Keratinocyte (primary cell): ENCODE data around the gene TP63. TPM values are rescaled to one million over a fixed set of nuclear protein-coding genes. Genes with fewer than 3 reads are reported as not detected.

ENCODE experiments used
- DNase-seq: peaks from one replicate; pipeline ENCODE4 v3.0.0-alpha.2; 2011; ENCODE audit warnings: low read depth, missing footprints, low spot score
- FAIRE-seq: peaks from 2 replicates; lab custom pipeline; 2011; peaks lifted over from hg19 to GRCh38; lab: Jason Lieb, UNC
- H2AFZ ChIP-seq: 2 replicates; pipeline ENCODE4 v1.6.0; 2012; ENCODE audit warnings: low read length, control low read depth, inconsistent platforms; ENCODE audit not compliant: control insufficient read depth
- H3K27ac ChIP-seq: 2 replicates; pipeline ENCODE4 v1.5.1; 2011; ENCODE audit warnings: low read length; ENCODE audit not compliant: control insufficient read depth, insufficient read depth
- H3K27me3 ChIP-seq: 3 replicates; pipeline ENCODE4 v1.6.0; 2011; ENCODE audit warnings: low read length; ENCODE audit not compliant: control insufficient read depth, insufficient read depth; ENCODE audit errors: extremely low read depth
- H3K36me3 ChIP-seq, 2 experiments: 2 replicates in 1 of 2; 3 replicates in 1 of 2; pipeline ENCODE4 v1.5.1; 2011; ENCODE audit warnings: low read length in 2 of 2, mild to moderate bottlenecking in 1 of 2; ENCODE audit not compliant: control insufficient read depth in 2 of 2, insufficient read depth in 2 of 2; ENCODE audit errors: extremely low read depth in 1 of 2
- H3K4me1 ChIP-seq: 3 replicates; pipeline ENCODE4 v1.5.1; 2011; ENCODE audit warnings: low read length; ENCODE audit not compliant: control insufficient read depth, insufficient read depth; ENCODE audit errors: extremely low read depth
- H3K4me2 ChIP-seq: 3 replicates; pipeline ENCODE4 v1.6.0; 2011; ENCODE audit warnings: low read depth, low read length; ENCODE audit not compliant: control insufficient read depth, insufficient read depth; ENCODE audit errors: extremely low read depth
- H3K4me3 ChIP-seq, 3 experiments: fragments of 200-600 bp in 1 of 3; sonication (generic) in 1 of 3; 2 replicates in 2 of 3; 3 replicates in 1 of 3; pipeline ENCODE4 v1.5.1; 2011 to 2016; ENCODE audit warnings: low read length in 3 of 3, mild to moderate bottlenecking in 3 of 3, control low read depth in 2 of 3, inconsistent platforms in 1 of 3, low read depth in 1 of 3, mixed read lengths in 1 of 3, mixed run types in 1 of 3, moderate library complexity in 1 of 3; ENCODE audit not compliant: control insufficient read depth in 2 of 3, insufficient read depth in 2 of 3; ENCODE audit errors: extremely low read depth in 1 of 3
- H3K79me2 ChIP-seq: 2 replicates; pipeline ENCODE4 v1.6.0; 2012; ENCODE audit warnings: low read length; ENCODE audit not compliant: control insufficient read depth, insufficient read depth
- H3K9ac ChIP-seq: 3 replicates; pipeline ENCODE4 v1.6.0; 2011; ENCODE audit warnings: low read length; ENCODE audit not compliant: control insufficient read depth, insufficient read depth; ENCODE audit errors: extremely low read depth
- H3K9me1 ChIP-seq: 3 replicates; pipeline ENCODE4 v1.6.0; 2011; ENCODE audit warnings: low read length; ENCODE audit not compliant: control insufficient read depth, insufficient read depth; ENCODE audit errors: extremely low read depth
- H3K9me3 ChIP-seq: 2 replicates; pipeline ENCODE4 v1.5.1; 2012; ENCODE audit warnings: low read depth, low read length; ENCODE audit not compliant: control insufficient read depth
- H4K20me1 ChIP-seq: 3 replicates; pipeline ENCODE4 v1.6.0; 2011; ENCODE audit warnings: low read length; ENCODE audit not compliant: control insufficient read depth, insufficient read depth; ENCODE audit errors: extremely low read depth
- EZH2 ChIP-seq: IDR thresholded peaks from one replicate; pipeline ENCODE4 v1.6.1; 2012; ENCODE audit warnings: inconsistent platforms, mild to moderate bottlenecking, low read length, moderate library complexity
- dilution Hi-C: fragments of 300-500 bp; cut with MboI; formaldehyde crosslinking; loops from one replicate; pipeline ENCODE4 v1.7.0; 2020; ENCODE audit warnings: low sequenced_read_pairs; ENCODE audit not compliant: extremely low pct_ligation_motif_present
- polyA plus RNA-seq, 5 experiments: library from polyadenylated mRNA; depleted of rRNA in 3 of 5; stranded (reverse) in 3 of 5; stranded (forward) in 1 of 5; unstranded in 1 of 5; fragments of >200 nt; gene quantifications; 1 replicate in 1 of 5; 2 replicates in 3 of 5; 3 replicates in 1 of 5; pipeline versions ENCODE4 v1.2.1 to v1.2.3, GENCODE V29; 2011 to 2012; ENCODE audit warnings: missing spikeins in 2 of 5, low read depth in 1 of 5, low replicate concordance in 1 of 5
- TF ChIP-seq, protein P1 (sequence below), 3 experiments: IDR thresholded peaks in 1 of 3; conservative IDR thresholded peaks in 1 of 3; optimal IDR thresholded peaks in 1 of 3; 2 replicates in 2 of 3; 3 replicates in 1 of 3; pipeline versions ENCODE3 to v1.5.1; 2011; ENCODE audit warnings: low read length in 3 of 3, mild to moderate bottlenecking in 3 of 3, moderate library complexity in 2 of 3, control low read depth in 1 of 3, inconsistent platforms in 1 of 3; ENCODE audit not compliant: insufficient read depth in 2 of 3; ENCODE audit errors: extremely low read depth in 1 of 3

The TP63 gene
- polyA plus RNA-seq, 1 donor (not counting 4 experiments of a cell fraction or from before 2014, with no cell fraction given) = 214 TPM

DNA sequence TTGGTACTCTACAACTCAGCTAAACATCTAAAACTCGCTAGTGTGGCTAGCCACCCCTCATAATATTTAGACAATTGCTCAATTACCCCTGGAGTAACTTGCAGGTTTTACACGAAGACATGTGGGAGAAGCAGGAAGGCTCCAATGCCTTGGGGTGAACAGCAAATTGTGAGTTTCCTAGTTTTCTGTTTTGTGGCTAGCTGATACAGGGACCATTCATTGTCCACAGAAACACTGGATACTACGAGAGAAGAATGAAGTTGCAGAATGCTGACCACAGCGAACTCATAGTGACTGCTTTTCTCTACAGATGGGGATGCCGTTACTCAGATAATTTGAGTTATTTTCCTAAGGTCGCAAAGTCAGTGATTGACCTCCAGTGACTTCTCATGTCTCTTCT lies 276.6 kb downstream of the TP63 start:
- dilution Hi-C loops = no loop called here
- FAIRE-seq = no peak
- no peak overlapping the region for H2AFZ ChIP-seq

DNA sequence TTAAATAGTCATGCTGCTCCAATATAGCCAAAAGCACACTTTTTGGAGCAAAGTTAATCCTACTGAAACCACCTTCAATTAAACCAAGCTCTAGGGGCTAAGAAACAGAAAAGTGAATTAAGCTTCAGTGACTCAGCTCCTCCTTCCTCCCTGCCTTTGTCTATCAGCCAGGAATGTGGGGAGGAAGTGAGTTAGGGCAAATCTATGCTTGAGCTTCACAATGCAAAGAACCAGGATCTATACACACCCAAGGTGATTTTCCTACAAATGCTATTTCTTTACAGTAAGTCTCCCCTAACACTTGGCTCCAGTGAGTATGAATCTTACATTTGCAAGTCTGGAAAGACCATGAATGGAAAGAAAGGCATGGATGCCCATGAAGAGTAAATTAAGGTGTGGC lies 277.5 kb downstream of the TP63 start:
- Histone ChIP-seq H3K9me1 (no peaks in the 10 kb centered on the region), H3K79me2 (no peaks in the 10 kb centered on the region), H3K27me3 (no peaks in the 10 kb centered on the region), H2AFZ (no peak overlapping the region), H3K9ac (peak overlapping the region; percentile 76), H3K27ac (peak overlapping the region; percentile 99), H3K9me3 (no peaks in the 10 kb centered on the region), H3K36me3 (no peaks in the 10 kb centered on the region), H3K4me3 (peak overlapping the region in 1 of 3 experiments; percentile 30), H3K4me2 (peak overlapping the region; percentile 75), H4K20me1 (no peaks in the 10 kb centered on the region), H3K4me1 (peaks cover 50% of the 10 kb centered on the region)
- dilution Hi-C loops = no loop called here
- DNase-seq (peak; percentile 64), FAIRE-seq (peak; percentile 100)
- TF ChIP-seq, protein P1, sequence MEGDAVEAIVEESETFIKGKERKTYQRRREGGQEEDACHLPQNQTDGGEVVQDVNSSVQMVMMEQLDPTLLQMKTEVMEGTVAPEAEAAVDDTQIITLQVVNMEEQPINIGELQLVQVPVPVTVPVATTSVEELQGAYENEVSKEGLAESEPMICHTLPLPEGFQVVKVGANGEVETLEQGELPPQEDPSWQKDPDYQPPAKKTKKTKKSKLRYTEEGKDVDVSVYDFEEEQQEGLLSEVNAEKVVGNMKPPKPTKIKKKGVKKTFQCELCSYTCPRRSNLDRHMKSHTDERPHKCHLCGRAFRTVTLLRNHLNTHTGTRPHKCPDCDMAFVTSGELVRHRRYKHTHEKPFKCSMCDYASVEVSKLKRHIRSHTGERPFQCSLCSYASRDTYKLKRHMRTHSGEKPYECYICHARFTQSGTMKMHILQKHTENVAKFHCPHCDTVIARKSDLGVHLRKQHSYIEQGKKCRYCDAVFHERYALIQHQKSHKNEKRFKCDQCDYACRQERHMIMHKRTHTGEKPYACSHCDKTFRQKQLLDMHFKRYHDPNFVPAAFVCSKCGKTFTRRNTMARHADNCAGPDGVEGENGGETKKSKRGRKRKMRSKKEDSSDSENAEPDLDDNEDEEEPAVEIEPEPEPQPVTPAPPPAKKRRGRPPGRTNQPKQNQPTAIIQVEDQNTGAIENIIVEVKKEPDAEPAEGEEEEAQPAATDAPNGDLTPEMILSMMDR (optimal IDR thresholded peaks at IDR 0.05 in 1 of 3, IDR thresholded peaks at IDR 0.05 in 1 of 3, conservative IDR thresholded peaks at IDR 0.05 in 1 of 3; ENCODE audit: extremely low read depth in 1 of 3, insufficient read depth in 2 of 3, low read length in 3 of 3) = no peak
- TF ChIP-seq EZH2 = no peak

More for the DNA sequence above, 276.6 kb downstream of the TP63 start:
- DNase-seq = peak; percentile 71
- H3K79me2 ChIP-seq = no peaks in the 10 kb centered on the region
- no peak overlapping the region for H3K4me3 ChIP-seq
- no peaks in the 10 kb centered on the region for H3K9me1 ChIP-seq
- H3K27ac ChIP-seq = peak overlapping the region; percentile 99
- peak overlapping the region; percentile 75 for H3K4me2 ChIP-seq
- H4K20me1 ChIP-seq = no peaks in the 10 kb centered on the region
- no peaks in the 10 kb centered on the region for H3K36me3 ChIP-seq
- H3K27me3 ChIP-seq = no peaks in the 10 kb centered on the region
- H3K4me1 ChIP-seq = peaks cover 44% of the 10 kb centered on the region
- peak overlapping the region; percentile 76 for H3K9ac ChIP-seq
- TF ChIP-seq EZH2 = no peak
- TF ChIP-seq, protein P1 (optimal IDR thresholded peaks at IDR 0.05 in 1 of 3, IDR thresholded peaks at IDR 0.05 in 1 of 3, conservative IDR thresholded peaks at IDR 0.05 in 1 of 3; ENCODE audit: extremely low read depth in 1 of 3, insufficient read depth in 2 of 3, low read length in 3 of 3) = no peak
- H3K9me3 ChIP-seq = no peaks in the 10 kb centered on the region
